Heart left ventricle (tissue), 13 donors: ENCODE data around the gene RUNX3.

Experiments used
- CTCF ChIP-seq, 12 donors: fragments of 200-600 bp; sonication (generic) in 4 of 12; IDR thresholded peaks; one replicate each; pipeline versions ENCODE4 v1.5.0 to v1.8.0; 2018 to 2022; ENCODE audit warnings: antibody characterized with exemption in 12 of 12, mild to moderate bottlenecking in 5 of 12
- POLR2A ChIP-seq, 2 donors: fragments of 450-650 bp; IDR thresholded peaks; one replicate each; pipeline ENCODE4 v1.6.1; 2017; ENCODE audit warnings: antibody characterized with exemption in 2 of 2, mild to moderate bottlenecking in 2 of 2, moderate library complexity in 2 of 2
- donor health status: ischemic (EF 13 %, LVEDD 7.1; RV severe dilation, severe dysfunction).
- donor health status: DM: no; HTN: yes; CAD: no.
- donor health status: DM: no; HTN: no; CAD: no.
- donor health status: ischemic (EF 25% LVEDD 6.9; RV normal size, moderate dysfunction).
- donor health status: ischemic (EF 25% LVEDD 5.7; RV mildly dilated, moderate dysfunction).
- donor health status: ischemic (EF 35%, LVEDD 5.7; RV mildly dilated, moderate dysfunction).
- donor health status: nonischemic (EF 11% LVEDD 7.7; RV severe dilation, severe dysfunction).
- donor health status: DM: yes; HTN: yes; CAD: no.
- donor health status: PGD.
- donor health status: ischemic (EF 29% LVEDD 5.4; RV normal size, mild dysfunction).
- donor health status: nonischemic (EF 23%, LVEDD 6.1; RV moderate dilation, normal function).

GRCh38 chr1:24932725-24933294, 2.7 kb upstream of the RUNX3 start:
- no peak for TF ChIP-seq CTCF (IDR thresholded peaks at IDR 0.05)
- no peak for TF ChIP-seq POLR2A (IDR thresholded peaks at IDR 0.05)
